COLO829 (cell line): ENCODE measurements around the gene ZNF487.
A peak's percentile ranks its signal among the peaks of the same experiment; 100 is the strongest.
"Not testable (repeated sequence)": the region's sequence is repeated elsewhere in the genome, so short reads cannot be mapped to it uniquely, and the experiment has no call there.

ENCODE experiments used
- DNase-seq: peaks from one replicate; pipeline ENCODE4 v3.0.0; 2012; ENCODE audit warnings: low spot score

The ZNF487 gene

DNA sequence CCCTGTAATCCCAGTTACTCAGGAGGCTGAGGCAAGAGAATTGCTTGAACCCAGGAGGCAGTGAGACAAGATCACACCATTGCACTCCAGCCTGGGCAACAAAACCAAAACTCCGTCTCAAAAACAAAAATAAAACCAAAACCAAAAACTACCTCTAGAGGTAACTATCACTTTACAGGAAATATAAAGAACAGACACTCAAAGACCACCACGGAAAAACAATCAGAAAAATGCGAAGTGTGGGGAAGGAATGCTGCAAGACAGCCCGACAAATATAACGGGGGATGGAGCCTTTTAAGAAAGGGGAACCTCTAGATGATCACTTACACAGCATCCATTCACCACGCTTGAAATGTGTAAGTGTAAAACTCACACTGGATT is 32.2 kb upstream of the ZNF487 start:
- DNase-seq, result no peak

DNA sequence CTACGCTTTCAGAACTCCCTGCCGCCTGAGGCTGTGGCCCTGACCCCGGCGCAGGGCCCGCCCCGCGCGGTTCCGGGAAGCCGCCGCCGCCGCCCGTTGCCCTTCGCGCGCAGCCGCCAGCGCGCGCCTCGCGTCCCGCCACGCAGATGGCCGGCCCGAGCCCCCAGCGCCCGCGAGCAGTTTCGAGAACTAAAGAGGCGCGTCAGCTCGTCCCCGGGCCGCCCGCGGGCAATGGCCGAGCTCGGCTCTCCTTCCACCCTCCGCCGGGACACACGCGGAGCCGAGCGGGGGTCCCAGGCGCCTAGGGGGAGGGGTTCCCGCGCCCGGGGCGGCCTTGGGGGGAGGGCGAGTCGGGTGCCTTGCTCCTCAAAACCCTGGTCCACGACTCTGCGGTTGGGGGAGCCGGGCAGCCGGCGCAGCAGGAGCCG is 29.7 kb upstream of the ZNF487 start:
- no peak for DNase-seq

DNA sequence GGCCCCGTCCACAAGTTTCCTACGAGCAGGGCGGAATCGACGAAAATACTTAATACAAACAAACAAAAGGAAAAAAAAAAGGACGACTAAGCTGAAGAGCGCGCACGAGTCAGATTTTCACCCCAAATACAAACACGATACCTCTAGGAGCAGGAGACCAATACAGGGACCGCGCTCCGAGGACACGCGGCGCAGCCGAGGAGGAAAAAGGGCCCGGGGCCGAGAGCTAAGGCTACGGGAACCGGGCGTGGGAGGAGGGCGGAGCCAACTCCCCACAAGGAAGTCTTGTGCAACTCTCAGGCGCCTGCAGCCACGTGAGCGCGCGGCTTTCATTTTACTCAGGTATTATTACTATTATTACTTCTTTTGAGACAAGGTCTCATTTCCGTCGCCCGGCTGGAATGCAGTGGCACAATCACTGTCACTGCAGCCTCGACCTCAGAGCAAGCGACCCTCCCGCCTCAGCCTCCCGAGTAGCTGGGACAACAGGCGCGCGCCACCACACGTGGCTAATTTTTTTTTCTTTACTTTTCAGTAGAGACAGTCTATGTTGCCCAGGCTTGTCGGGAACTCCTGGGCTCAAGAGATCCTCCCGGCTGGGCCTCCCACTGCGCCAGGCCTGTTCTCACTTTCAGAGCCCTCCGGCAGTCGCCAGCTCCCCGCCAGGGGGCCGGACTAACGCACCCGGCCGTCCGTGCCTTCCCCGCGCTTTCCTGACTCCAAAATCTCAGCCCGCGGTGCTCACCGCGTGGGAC is 29.2 kb upstream of the ZNF487 start:
- DNase-seq, result peak; percentile 60

DNA sequence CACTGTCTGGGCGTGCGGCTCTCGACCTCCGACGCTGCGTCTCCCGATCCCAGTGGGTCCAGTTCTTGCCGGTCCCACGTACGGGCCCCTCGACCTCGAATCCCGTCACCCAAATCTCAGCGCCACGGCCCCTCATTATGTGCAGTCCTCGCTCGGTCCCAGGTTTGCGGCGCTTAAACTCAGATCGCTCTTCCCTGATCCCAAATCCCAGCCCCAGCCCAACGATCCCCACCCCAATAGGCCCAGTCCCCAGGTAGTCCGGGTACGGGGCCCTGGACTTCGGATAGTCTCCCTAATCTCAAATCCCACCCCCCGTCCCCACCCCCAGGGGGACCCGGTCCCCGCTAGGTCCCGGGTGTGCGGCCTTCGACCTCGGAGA is 28.6 kb upstream of the ZNF487 start:
- no peak for DNase-seq

DNA sequence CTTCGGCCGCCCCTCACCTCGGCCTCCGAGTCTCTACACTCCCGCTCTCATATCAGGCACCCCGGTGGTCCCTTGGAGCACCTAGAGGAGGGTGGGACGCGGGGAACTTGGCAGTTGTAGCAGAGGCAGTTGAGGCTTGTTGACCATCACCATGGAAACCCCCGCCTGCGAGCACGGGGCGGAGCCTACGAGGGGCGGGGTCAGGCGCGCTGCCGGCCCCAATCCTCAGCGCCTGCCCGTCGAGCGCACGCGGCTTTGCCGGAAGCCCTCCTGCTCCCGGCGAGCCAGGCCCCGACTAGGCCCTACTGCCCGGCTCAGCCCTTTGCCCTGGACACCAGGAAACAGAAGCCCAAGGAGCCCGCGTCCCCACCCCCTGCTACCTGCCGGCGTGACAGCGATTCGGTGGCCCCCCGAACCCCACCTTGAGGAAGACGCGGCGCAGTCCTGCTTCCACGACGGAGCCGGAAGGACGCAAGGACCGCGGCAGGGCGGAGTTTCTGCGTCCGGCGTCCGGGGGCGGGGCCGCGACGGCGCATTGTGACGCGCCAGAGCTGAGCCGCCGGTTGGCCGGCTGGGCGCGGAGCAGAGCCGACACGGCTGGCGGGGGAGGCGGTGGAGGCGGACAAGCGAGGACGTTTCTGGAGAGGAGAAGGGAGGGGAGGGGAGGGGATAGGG is 28.1 kb upstream of the ZNF487 start, which contains the start of gene HNRNPF:
HNRNPF (minus strand) TSS at position 477 of the 675 bp plus-strand sequence. CDS start 21,302 bp downstream, outside the sequence.
- DNase-seq, result peak; percentile 85

DNA sequence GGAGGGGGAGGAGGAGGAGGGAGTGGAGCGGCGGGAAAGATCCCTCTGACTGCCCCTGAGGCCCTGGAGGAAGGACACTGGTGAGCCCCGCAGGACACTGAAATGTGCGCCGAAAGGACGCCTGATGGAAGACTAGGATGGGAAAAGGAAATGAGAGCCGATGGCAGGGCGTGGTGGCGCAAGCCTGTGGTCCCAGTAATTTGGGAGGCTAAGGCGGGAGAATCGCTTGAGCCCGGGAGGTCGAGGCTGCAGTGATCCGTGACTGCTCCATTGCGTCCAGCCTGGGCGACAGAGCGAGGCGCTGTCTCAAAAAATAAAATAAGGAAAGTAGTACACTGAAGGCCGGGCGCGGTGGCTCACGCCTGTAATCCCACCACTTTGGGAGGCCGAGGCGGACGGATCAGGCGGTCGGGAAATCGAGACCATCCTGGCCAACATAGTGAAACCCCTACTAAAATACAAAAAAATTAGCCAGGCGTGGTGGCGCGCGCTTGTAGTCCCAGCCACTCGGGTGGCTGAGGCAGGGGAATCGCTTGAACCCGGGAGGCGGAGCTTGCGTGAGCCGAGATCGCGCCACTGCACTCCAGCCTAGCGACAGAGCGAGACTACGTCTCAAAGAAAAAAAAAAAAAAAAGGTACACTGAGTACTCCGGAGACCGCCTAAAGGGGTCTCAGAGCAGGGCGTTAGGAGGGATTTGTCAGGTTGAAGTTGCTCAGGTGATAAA is 27.4 kb upstream of the ZNF487 start:
- DNase-seq, result no peak

DNA sequence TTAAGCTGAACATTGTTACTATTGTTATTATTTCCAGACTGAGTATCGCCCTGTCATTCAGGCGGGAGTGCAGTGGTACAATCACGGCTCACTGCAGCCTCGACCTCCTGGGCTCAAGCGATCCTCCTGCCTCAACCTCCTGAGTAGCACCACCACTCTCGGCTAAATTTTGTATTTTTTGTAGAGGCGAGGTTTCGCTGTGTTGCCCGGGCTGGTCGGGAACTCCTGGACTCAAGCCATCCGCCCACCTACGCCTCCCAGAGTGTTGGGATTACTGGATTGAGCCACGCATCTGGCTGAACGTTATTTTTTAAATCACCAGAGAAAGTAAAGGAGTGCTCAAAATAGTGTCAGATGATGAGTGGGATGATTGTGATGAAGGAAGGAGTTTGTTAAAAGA is 26.6 kb upstream of the ZNF487 start:
- DNase-seq, result no peak

DNA sequence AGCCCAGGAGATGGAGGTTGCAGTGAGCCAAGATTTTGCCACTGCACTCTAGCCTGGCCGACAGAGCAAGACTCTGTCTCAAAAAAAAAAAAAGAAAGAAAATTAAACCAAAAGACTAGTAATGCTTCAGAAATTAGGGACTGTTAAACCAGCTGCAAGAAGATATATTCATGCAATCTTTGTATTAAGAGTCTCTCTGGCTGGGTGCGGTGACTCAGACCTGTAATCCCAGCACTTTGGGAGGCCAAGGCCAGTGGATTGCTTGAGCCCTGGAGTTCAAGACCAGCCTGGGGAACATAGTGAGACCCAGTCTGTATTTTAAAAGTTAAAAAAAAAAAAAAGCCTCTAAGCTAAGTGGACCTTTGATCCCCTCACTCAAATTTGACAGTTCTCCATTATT is 25.4 kb upstream of the ZNF487 start:
- DNase-seq, result no peak

DNA sequence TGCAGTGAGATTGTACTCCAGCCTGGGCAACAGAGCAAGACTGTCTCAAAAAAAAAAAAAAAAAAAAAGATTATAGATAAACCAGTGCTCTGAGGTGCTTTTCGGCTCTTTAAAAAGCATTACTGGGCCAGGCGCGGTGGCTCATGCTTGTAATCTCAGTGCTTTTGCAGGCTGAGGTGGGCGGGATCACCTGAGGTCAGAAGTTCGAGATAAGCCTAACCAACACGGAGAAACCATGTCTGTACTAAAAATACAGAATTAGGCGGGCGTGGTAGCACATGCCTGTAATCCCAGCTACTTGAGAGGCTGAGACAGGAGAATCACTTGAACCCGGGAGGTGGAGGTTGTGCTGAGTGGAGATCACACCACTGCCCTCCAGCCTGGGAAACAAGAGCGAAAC is 21.4 kb upstream of the ZNF487 start:
- no peak for DNase-seq

DNA sequence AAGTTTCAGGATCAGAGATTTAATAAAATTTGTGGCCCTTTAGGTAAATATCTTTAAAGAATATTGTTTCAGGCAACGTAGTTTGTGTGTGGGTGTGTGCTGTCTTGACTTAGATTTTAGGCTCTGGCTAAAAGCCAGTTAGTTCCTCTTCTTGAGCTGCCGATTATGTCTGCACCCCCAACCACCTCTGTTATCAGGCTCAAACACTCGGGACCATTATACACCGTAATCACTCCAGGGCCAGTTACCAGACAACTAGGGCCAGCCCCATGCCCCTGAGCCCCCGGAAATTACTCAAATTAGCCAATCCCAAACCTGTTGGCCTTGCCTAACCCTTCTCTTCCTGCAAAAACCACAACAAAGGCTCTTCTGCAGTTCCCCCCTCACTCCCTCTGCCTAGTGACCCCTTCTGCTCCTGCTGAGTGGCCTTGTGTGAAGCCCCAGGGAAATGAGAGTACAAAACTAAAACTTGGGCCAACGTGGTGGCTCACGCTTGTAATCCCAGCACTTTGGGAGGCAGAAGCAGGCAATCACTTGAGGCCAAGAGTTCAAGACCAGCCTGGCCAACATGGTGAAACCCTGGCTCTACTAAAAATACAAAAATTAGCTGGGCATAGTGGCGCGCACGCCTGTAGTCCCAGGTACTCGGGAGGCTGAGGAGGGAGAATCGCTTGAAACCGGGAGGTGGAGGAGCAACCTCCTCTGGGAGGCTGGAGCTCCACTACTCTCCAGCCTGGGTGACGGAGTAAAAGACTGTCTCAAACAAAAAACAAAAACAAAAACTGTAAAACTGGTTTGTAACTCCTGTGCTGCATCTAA is 18.8 kb upstream of the ZNF487 start:
- no peak for DNase-seq

DNA sequence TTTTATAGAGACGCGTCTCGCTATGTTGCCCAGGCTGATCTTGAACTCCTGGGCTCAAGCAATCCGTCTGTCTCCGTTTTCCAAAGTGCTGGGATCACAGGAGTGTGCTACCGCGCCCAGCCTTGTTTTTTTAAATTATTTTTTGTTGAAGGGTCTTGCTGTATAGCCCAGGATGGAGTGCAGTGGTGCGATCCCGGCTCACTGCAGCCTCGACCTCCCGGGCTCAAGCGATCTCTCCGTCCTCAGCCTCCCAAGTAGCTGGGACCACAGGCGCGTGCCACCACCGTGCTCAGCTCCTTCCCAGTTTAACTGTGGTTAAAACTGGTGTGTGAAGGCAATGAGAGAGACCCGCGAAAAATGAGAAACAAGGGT is 16.9 kb upstream of the ZNF487 start:
- DNase-seq, result no peak

DNA sequence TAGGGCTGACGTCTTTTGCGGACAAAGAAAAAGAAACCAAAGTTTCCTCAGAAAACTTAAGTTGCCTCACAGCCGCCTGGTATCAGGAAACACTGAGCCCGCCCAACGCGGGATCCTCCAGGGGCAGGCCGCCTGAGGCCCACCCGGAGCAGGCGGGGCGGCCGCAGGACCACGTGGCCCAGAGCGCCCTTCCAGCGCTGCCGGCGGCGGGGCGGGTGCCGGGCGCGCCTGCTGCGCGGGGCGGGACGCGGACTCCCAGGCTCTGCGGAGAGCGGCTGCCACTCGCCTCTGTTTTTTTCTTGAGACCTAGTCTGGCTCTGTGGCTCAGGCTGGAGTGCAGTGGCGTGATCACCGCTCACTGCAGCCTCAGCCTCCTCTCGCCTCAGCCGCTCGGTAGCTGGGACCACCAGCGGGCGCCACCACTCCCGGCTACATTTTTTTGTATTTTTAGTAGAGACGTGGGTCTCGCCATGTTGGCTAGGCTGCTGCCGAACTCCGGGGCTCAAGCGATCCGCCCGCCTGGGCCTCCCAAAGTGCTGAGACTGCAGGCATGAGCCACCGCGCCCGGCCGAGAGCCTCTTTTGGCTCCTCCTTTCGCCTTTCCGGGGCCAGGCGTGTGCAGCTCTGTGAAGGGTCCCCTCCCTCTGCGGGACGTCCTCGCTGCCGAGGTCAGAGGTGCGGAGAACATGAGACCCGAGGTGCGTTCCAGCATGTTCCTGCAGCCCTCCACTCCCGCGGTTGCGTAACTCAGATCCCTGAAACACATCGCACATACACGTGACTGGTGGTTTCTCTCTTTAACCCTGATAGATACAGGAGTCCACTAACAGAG is 16.3 kb upstream of the ZNF487 start:
- DNase-seq, result no peak

DNA sequence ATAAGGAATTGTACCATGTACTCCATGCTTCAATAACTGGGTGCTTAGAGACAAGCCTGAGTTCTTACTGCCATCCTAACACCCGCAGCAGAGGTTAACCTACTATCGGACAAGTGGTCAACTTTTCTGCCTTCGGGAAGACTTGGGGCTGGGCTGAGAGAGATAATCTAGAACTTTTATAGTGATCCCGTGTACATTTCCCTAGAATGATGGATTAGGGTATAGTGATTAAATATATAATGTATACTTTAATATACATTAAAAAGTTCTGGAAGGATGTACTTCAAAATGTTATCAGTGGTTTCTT is 15.8 kb upstream of the ZNF487 start:
- DNase-seq, result no peak

DNA sequence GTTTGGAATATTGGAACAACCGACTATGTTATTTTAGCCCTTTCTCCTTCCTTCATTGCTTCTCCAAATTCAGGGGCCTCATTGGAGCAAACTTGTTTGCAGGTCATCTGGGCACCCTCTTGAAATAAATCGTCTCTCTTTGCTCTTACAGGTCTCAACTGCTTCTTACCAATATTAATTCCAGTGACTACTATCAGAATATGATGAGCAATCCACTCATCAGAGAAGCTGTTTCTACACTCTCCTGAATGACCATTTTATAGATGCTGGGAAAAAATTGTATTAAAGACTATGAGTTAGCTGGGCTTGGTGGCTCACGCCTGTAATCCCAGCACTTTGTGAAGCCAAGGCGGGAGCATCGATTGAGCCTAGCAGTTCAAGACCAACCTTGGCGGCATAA is 15.4 kb upstream of the ZNF487 start:
- DNase-seq, result no peak

DNA sequence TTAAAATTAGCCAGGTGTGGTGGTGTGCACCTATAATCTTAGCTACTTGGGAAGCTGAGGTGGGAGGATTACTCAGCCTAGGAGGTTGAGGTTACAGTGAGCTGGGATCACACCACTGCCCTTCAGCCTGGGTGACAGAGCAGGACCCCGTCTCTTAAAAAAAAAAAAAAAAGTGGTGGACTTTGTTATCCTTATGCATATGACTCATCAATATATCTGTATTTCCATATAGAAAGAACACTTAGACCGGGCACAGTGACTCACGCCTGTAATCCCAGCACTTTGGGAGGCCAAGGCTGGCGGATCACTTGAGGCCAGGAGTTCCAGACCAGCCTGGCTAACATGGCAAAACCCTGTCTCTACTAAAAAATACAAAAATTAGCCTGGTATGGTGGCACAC is 15.0 kb upstream of the ZNF487 start:
- not testable (repeated sequence) for DNase-seq

DNA sequence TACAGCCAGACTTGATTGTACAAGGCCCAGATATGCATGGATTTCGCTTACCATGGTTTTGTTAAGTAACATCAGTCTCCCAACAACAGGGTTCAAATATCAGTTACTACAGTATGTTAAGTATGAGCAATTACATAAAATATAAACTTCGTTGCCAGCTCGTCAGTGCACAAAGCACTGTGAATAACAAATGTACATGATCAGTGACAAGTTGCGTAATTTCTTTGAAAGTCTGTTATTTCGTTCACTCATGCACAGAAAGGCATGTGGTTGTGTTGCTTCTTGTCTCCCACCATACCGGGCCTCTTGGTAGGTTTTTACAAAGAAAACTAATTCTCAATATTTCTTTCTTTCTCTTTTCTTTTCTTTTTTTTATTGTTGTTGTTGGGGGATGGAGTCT is 12.5 kb upstream of the ZNF487 start:
- no peak for DNase-seq

DNA sequence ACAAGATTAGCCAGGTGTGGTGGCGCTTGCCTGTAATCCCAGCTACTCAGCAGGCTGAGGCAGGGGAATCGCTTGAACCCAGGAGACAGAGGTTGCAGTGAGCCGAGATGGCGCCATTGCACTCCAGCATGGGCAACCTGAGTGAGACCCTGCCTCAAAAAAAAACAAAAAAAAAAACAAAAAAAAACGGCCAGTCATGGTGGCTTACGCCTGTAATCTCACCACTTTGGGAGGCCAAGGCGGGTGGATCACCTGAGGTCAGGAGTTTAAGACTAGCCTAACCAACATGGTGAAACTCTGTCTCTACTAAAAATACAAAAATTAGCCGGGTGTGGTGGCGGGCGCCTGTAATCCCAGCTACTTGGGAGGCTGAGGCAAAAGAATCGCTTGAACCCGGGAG is 10.4 kb upstream of the ZNF487 start:
- not testable (repeated sequence) for DNase-seq

DNA sequence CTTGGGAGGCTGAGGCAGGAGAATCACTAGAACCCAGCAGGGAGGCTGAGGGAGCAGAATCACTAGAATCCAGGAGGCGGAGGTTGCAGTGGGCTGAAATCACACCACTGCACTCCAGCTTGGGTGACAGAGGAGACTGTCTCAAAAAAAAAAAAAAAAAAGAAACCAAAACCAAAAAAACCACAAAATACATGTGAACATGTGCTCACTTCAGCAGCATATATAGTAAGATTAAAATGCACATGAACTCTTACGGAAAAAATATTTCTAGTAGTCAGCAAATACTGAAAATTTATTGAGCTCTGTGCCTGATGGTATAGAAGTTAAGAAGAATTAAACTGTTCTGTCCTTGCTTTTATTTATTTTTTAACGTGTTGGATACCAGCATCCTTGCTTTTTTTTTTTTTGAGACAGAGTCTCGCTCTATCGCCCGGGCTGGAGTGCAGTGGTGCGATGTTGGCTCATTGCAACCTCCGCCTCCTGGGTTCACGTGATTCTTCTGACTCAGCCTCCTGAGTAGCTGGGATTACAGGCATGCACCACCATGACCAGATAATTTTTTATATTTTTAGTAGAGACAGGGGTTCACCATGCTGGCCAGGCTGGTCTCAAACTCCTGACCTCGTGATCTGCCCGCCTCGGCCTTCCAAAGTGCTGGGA is 9.6 kb upstream of the ZNF487 start:
- no peak for DNase-seq

DNA sequence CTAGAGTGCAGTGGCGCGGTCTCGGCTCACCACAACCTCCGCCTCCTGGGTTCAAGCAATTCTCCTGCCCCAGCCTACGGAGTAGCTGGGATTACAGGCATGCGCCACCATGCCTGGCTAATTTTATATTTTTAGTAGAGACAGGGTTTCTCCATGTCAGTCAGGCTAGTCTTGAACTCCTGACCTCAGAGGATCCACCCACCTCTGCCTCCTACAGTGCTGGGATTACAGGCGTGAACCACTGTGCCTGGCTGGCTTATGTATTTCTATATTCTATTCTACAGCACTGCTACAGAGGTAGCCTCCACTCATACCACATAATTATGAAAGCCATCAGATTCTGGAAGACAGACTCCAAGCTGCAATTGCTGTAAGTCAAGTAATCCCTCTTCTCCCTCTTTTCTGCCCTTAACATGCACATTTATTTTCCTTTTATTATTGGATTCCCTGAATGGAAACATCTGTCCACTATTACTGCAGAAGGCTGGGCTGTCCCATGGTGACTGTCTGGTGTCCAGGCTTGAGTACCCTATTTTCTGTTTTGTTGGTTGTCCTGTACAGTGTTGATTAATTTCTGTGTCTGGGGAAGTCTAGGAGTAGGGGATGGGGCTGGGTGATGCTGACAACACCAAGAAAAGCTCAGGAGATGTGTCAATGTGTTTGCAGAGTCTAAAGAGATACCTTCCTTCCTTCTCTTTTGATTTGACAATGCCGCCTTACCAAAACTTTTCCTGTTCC is 5.8 kb upstream of the ZNF487 start:
- no peak for DNase-seq

DNA sequence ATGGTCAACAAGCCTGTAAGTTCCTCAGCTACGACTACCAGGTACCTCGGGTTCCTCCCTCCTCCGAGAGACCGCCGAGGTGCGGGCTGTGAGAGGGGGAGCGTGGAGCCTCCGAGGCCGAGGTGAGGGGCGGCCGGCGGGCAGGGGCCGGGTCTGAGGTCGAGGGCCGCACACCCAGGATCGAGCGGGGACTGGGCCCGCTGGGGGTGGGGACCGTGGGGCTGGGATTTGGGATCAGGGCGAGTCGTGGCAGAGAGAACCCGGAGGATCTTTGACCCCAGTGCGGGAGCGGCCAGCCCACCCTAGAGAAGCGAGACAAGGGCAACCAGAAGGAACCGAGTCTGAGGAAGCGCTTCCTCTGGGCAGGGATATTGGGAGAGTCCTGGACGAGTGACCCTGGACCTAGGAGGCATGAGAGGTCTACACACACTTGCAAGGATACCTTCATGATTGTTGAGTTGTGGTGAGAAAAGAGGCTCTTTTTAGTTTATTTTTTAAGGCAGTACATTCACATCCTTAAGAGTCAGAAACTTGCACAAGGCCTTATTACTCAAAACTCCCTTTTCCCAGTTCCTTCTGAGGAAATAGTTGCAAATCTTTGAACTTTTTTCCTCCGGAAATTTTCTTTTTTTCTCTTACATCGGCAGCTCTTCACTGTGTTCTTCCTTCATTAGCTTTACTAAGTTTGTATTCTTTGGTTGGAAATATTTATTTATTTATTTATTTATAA is 395 bp downstream of the ZNF487 start:
- DNase-seq, result no peak
